PC-3 (cell line): ENCODE measurements around the gene TMEM212. TPM values are rescaled to one million over a fixed set of nuclear protein-coding genes. Genes with fewer than 3 reads are reported as not detected.

Experiments
- ATAC-seq: fragments of 200-7000 bp; cut with Tn5 transposase; 2 replicates; pipeline ENCODE4 v1.9.1; 2020; ENCODE audit warnings: mild to moderate bottlenecking, moderate library complexity
- BruUV-seq: library from RNA; stranded (reverse); fragments of 400-500 nt; replicated peaks from 2 replicates; lab custom pipeline; 2021; lab: Mats Ljungman, UMichigan
- CTCF ChIA-PET: fragments of 300-600 bp; sonication (Branson Sonifier 250); formaldehyde crosslinking; loops from one replicate; lab custom pipeline; 2022; ENCODE audit warnings: antibody characterized with exemption; lab: Charles Lee
- POLR2A ChIA-PET: fragments of 300-600 bp; sonication (Branson Sonifier 250); formaldehyde crosslinking; loops from one replicate; lab custom pipeline; 2022; ENCODE audit warnings: antibody characterized with exemption; ENCODE audit not compliant: unreplicated experiment; lab: Charles Lee
- DNase-seq: peaks from one replicate; pipeline ENCODE4 v3.0.0-alpha.2; 2015
- H2AFZ ChIP-seq: fragments of 300-600 bp; sonication (generic); 2 replicates; pipeline ENCODE4 v1.6.0; 2016; ENCODE audit warnings: antibody characterized with exemption, low read length
- H3F3A ChIP-seq: fragments of 300-600 bp; sonication (generic); one replicate; pipeline ENCODE4 v1.6.0; 2017; ENCODE audit warnings: antibody characterized with exemption, low read length, control low read depth, mild to moderate bottlenecking; ENCODE audit not compliant: unreplicated experiment
- H3K27ac ChIP-seq: fragments of 300-600 bp; sonication (generic); 2 replicates; pipeline ENCODE4 v1.5.1; 2016; ENCODE audit warnings: mild to moderate bottlenecking, low read length
- H3K27me3 ChIP-seq: fragments of 300-600 bp; sonication (generic); 2 replicates; pipeline ENCODE4 v1.6.1; 2016; ENCODE audit warnings: low read length, mixed read lengths
- H3K36me3 ChIP-seq: fragments of 300-600 bp; sonication (generic); 2 replicates; pipeline ENCODE4 v1.6.1; 2016; ENCODE audit warnings: low read depth, mixed run types, low read length, mixed read lengths
- H3K4me1 ChIP-seq: fragments of 300-600 bp; sonication (generic); 2 replicates; pipeline ENCODE4 v1.5.1; 2016; ENCODE audit warnings: low read length; ENCODE audit not compliant: insufficient read depth
- H3K4me2 ChIP-seq: fragments of 300-600 bp; sonication (generic); 2 replicates; pipeline ENCODE4 v1.6.0; 2016; ENCODE audit warnings: low read length
- H3K4me3 ChIP-seq: fragments of 300-600 bp; sonication (generic); 2 replicates; pipeline ENCODE4 v1.5.1; 2016; ENCODE audit warnings: mild to moderate bottlenecking, low read length, mixed read lengths
- H3K79me2 ChIP-seq: fragments of 300-600 bp; sonication (generic); 2 replicates; pipeline ENCODE4 v1.6.1; 2017; ENCODE audit warnings: low read length, mixed read lengths
- H3K9ac ChIP-seq: fragments of 300-600 bp; sonication (generic); 2 replicates; pipeline ENCODE4 v1.6.0; 2016; ENCODE audit warnings: mild to moderate bottlenecking, low read length
- H3K9me2 ChIP-seq: fragments of 300-600 bp; sonication (generic); replicated peaks from 2 replicates; pipeline ENCODE4 v1.6.1; 2016; ENCODE audit warnings: mixed run types, low read length, mixed read lengths
- H3K9me3 ChIP-seq: fragments of 300-600 bp; sonication (generic); 2 replicates; pipeline ENCODE4 v1.6.1; 2016; ENCODE audit warnings: low read length, mixed read lengths
- H4K20me1 ChIP-seq: fragments of 300-600 bp; sonication (generic); 2 replicates; pipeline ENCODE4 v1.6.1; 2016; ENCODE audit warnings: low read length, mixed read lengths
- CTCF ChIP-seq: fragments of 300-600 bp; sonication (generic); conservative IDR thresholded peaks from 2 replicates; pipeline ENCODE4 v1.5.1; 2017; ENCODE audit warnings: antibody characterized with exemption, low read depth, mild to moderate bottlenecking, low read length
- EZH2 ChIP-seq: fragments of 300-600 bp; sonication (generic); IDR thresholded peaks from one replicate; pipeline ENCODE4 v1.6.1; 2017; ENCODE audit warnings: antibody characterized with exemption, mild to moderate bottlenecking, low read length; ENCODE audit not compliant: unreplicated experiment
- EZH2phosphoT487 ChIP-seq: fragments of 300-600 bp; sonication (generic); IDR thresholded peaks from 2 replicates; pipeline ENCODE4 v1.6.1; 2018; ENCODE audit warnings: mild to moderate bottlenecking, antibody characterized with exemption, low read length, borderline replicate concordance
- intact Hi-C: fragments of 100-400 bp; cut with micrococcal nuclease; formaldehyde crosslinking; loops from 2 replicates; pipeline ENCODE4 v1.9.0; 2023
- total RNA-seq: library from RNA; depleted of rRNA; stranded (reverse); fragments of >200 nt; gene quantifications from 2 replicates; pipeline ENCODE4 v1.2.3, GENCODE V29; 2014

The TMEM212 gene
- total RNA-seq, 1 experiment from 2014 or later, result not detected

GRCh38 chr3:171881251-171881650, 38.1 kb downstream of the TMEM212 start:
- ATAC-seq, result no peak
- POLR2A ChIA-PET, result no interaction called here
- Histone ChIP-seq H2AFZ (no peak overlapping the region), H3K4me1 (peaks cover 9% of the 10 kb centered on the region; the same call in 1 of the 2 replicates), H3K27me3 (no peaks in the 10 kb centered on the region), H3K79me2 (no peaks in the 10 kb centered on the region), H3K27ac (no peak overlapping the region), H3F3A (no peaks in the 10 kb centered on the region), H3K4me2 (no peak overlapping the region), H3K9me2 (no peaks in the 10 kb centered on the region), H4K20me1 (no peaks in the 10 kb centered on the region), H3K9me3 (no peaks in the 10 kb centered on the region), H3K9ac (no peak overlapping the region), H3K36me3 (no peaks in the 10 kb centered on the region), H3K4me3 (no peak overlapping the region)
- TF ChIP-seq CTCF, result no peak
- TF ChIP-seq EZH2phosphoT487, result no peak
- no peak for TF ChIP-seq EZH2
- DNase-seq, result no peak
- intact Hi-C loops, result no loop called here
- BruUV-seq, result no TSS peak
- CTCF ChIA-PET, result no interaction called here

GRCh38 chr3:171883257-171883892, 40.2 kb downstream of the TMEM212 start:
- no peaks in the 10 kb centered on the region for H3K4me1 ChIP-seq
- no peak overlapping the region for H3K27ac ChIP-seq
- no peak overlapping the region for H2AFZ ChIP-seq
- no peaks in the 10 kb centered on the region for H3K27me3 ChIP-seq
- intact Hi-C loops, result no loop called here
- H3K36me3 ChIP-seq, result no peaks in the 10 kb centered on the region
- DNase-seq, result no peak
- H3K9me3 ChIP-seq, result no peaks in the 10 kb centered on the region
- no peaks in the 10 kb centered on the region for H3F3A ChIP-seq
- TF ChIP-seq CTCF (no peak), EZH2 (no peak), EZH2phosphoT487 (no peak)
- H3K9me2 ChIP-seq, result no peaks in the 10 kb centered on the region
- no peaks in the 10 kb centered on the region for H4K20me1 ChIP-seq
- ChIA-PET CTCF (interaction anchor here (0.9 kb wide), 1 partner anchor 49 kb away, joined by 5 read pairs; no protein-coding TSS in a partner anchor), POLR2A (no interaction called here)
- H3K9ac ChIP-seq, result no peak overlapping the region
- no peak overlapping the region for H3K4me3 ChIP-seq
- no peak overlapping the region for H3K4me2 ChIP-seq
- no peak for ATAC-seq
- no TSS peak for BruUV-seq
- no peaks in the 10 kb centered on the region for H3K79me2 ChIP-seq

- Histone ChIP-seq H2AFZ (no peak overlapping the region), H3K9me3 (no peaks in the 10 kb centered on the region), H3K27ac (no peak overlapping the region), H3K9ac (no peak overlapping the region), H3K27me3 (no peaks in the 10 kb centered on the region), H3K4me3 (no peak overlapping the region), H3K36me3 (no peaks in the 10 kb centered on the region), H4K20me1 (no peaks in the 10 kb centered on the region), H3K4me2 (no peak overlapping the region), H3K9me2 (no peaks in the 10 kb centered on the region), H3F3A (no peaks in the 10 kb centered on the region), H3K4me1 (no peaks in the 10 kb centered on the region), H3K79me2 (no peaks in the 10 kb centered on the region)
- ChIA-PET POLR2A (no interaction called here), CTCF (no interaction called here)
- DNase-seq (no peak), ATAC-seq (no peak)
- TF ChIP-seq EZH2 (no peak), EZH2phosphoT487 (no peak), CTCF (no peak)
- intact Hi-C loops, result no loop called here
- no TSS peak for BruUV-seq
These were observed 40.7 kb downstream of the TMEM212 start for GRCh38 chr3:171883893-171884279.
